HG02938 (cell line): ENCODE data around the gene CNTN1.

Experiments used
- ATAC-seq: cut with Tn5 transposase; IDR thresholded peaks from one replicate; pipeline ENCODE4 v1.9.1; 2021; ENCODE audit warnings: mild to moderate bottlenecking, moderate library complexity; ENCODE audit not compliant: unreplicated experiment

Gene CNTN1

DNA sequence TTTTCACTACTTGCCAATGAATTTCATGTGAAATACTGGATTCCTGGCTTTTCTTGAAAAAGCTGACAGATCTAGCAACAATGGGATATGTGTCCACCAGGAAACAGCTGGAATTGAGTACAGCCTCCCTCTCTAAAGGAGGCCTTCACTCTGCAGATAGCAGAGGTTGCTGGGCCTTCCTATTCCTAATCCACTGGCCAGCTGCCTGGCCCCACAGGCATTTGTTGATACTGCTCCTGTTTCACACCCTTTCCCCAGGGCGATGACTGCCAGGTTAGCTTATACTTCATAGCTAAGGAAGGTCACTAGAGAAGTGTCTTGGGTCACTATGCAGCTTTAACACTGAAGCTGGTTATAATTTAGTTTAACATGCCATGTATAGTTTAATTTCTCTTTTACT is 408.3 kb downstream of the CNTN1 start:
- no peak for ATAC-seq

- ATAC-seq: no peak
Measured at GRCh38 chr12:41101806-41102205, 409.6 kb downstream of the CNTN1 start.

GRCh38 chr12:41103614-41104013 is 411.4 kb downstream of the CNTN1 start:
- no peak for ATAC-seq

DNA sequence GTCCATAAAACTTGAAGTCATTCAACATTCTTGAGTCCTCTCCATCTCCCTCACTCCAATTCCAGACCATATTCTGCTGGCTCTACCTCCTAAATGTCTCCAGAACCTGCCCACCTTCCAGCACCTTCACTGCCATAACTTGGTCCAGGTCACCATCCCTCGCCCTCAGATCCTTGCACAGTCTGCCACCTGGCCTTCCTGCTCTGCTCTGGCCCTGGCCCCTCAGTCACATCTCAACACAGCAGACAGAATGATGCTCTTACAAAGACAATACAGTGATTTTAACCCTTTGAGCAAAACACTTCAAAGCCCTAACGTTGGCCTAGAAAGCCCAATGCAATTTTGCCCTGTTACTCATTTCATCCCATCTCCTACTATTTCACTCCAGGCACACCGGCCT is 414.1 kb downstream of the CNTN1 start:
- ATAC-seq: no peak

- no peak for ATAC-seq
Measured at GRCh38 chr12:41108032-41108431, 415.8 kb downstream of the CNTN1 start.

GRCh38 chr12:41112903-41113302 is 420.7 kb downstream of the CNTN1 start:
- ATAC-seq: no peak

- no peak for ATAC-seq
Measured at GRCh38 chr12:41120211-41120610, 428.0 kb downstream of the CNTN1 start.

DNA sequence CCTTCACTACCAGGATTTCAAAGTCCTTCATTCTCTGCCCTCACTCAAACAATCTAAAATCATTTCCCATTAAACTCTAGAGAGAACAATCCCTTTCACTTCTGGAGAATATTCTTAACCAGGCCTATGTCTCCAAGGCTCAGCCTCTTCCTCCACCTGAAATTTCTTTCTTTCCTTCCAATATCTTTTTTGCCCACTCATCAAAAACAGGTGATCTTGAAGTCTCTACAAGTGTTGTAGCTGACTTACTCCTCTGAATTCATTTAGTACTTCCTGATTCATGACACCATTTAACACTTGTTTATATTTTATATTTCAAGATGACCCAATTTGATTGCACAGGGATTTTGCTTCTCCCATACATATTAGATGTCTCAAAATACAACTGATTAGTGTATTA is 429.1 kb downstream of the CNTN1 start:
- ATAC-seq: no peak
